ACC112 (cell line): ENCODE results near the gene LIAS.
A peak's percentile ranks its signal among the peaks of the same experiment; 100 is the strongest.
"Not testable (repeated sequence)": the region's sequence is repeated elsewhere in the genome, so short reads cannot be mapped to it uniquely, and the experiment has no call there.

Experiments used
- H2AFZ ChIP-seq: fragments of 200-600 bp; sonication (generic); one replicate; pipeline ENCODE4 v1.6.0; 2017; ENCODE audit warnings: antibody characterized with exemption, low read length; ENCODE audit not compliant: unreplicated experiment
- H3K27ac ChIP-seq: fragments of 200-600 bp; sonication (generic); 2 replicates; pipeline ENCODE4 v1.5.1; 2014; ENCODE audit warnings: low read depth, mild to moderate bottlenecking, antibody characterized with exemption, low read length, moderate library complexity
- H3K27me3 ChIP-seq: fragments of 200-600 bp; sonication (generic); 2 replicates; pipeline ENCODE4 v1.6.1; 2014; ENCODE audit warnings: mild to moderate bottlenecking, antibody characterized with exemption, low read length, moderate library complexity, mixed read lengths; ENCODE audit not compliant: insufficient read depth
- H3K36me3 ChIP-seq: fragments of 200-600 bp; sonication (generic); 2 replicates; pipeline ENCODE4 v1.6.1; 2016; ENCODE audit warnings: mild to moderate bottlenecking, antibody characterized with exemption, low read length, moderate library complexity, mixed read lengths; ENCODE audit not compliant: insufficient read depth
- H3K4me1 ChIP-seq: fragments of 200-600 bp; sonication (generic); one replicate; pipeline ENCODE4 v1.6.1; 2016; ENCODE audit warnings: low read length, mixed read lengths; ENCODE audit not compliant: insufficient read depth, unreplicated experiment, control insufficient read depth
- H3K4me3 ChIP-seq: fragments of 200-600 bp; sonication (generic); 2 replicates; pipeline ENCODE4 v1.5.1; 2014; ENCODE audit warnings: mild to moderate bottlenecking, low read depth, low read length
- H3K79me2 ChIP-seq: fragments of 200-600 bp; sonication (generic); one replicate; pipeline ENCODE4 v1.6.0; 2016; ENCODE audit warnings: low read length; ENCODE audit not compliant: control insufficient read depth, unreplicated experiment, insufficient read depth

Gene LIAS

DNA sequence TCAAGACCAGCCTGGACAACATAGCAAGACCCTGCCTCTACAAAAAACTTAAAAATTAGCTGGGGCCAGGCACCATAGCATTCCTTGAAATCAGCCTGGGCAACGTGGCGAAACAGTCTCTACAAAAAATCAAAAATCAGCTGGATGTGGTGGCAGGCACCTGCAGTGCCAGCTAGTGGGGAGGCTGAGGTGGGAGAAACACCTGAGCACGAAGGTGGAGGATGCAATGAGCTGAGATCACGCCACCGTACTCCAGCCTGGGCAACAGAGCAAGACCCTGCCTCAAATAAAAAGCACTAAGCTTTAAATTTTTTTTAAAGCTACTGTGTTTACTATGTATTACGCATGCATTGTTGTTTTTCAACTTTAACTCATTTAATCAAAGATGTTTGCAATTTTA, 3.4 kb upstream of the LIAS start:
- Histone ChIP-seq H3K4me3 (peak overlapping the region; percentile 93), H3K36me3 (peaks cover 72% of the 10 kb centered on the region), H3K79me2 (peaks cover 47% of the 10 kb centered on the region), H3K4me1 (peaks cover 19% of the 10 kb centered on the region), H3K27ac (no peak overlapping the region), H2AFZ (no peak overlapping the region), H3K27me3 (no peaks in the 10 kb centered on the region)

DNA sequence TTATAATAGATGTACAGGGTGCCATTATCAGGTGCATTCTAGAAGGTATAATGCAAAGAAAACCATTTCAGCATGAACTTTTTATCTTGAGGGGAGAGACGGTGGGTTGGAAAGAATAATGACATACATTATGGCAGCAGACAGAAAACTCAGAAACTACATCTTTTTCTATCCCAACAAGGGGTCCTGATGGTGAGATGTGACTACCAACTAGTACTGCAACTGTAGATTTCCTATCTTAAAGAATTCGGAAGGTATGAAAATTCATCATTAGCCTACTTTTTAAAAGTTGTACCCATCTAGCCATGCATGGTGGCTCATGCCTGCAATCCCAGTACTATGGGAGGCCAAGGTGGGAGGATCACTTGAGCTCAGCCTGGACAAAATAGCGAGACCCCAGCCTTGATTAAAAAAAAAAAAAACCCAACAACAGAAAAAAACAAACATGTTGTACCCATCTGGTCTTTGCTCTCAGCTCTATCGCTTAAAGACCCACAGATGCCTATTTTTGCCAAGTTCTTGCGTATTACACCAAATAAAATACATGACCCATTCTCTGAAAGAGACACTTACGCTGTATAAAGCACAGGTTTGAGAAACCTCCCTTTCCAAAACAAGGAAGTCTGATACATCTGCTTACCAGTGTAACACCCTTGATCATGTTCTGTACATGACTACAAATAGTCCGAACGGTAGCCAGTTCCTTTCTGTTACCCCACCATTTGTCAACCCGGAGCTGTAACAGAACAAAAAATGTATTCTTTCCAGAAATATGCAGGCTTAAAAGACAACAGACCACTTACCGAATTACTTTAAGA, 1.7 kb upstream of the LIAS start:
- Histone ChIP-seq H3K27ac (no peak overlapping the region), H3K4me1 (peaks cover 25% of the 10 kb centered on the region), H3K27me3 (no peaks in the 10 kb centered on the region), H3K4me3 (peak overlapping the region; percentile 93), H3K79me2 (peaks cover 55% of the 10 kb centered on the region), H2AFZ (no peak overlapping the region), H3K36me3 (peaks cover 63% of the 10 kb centered on the region)

DNA sequence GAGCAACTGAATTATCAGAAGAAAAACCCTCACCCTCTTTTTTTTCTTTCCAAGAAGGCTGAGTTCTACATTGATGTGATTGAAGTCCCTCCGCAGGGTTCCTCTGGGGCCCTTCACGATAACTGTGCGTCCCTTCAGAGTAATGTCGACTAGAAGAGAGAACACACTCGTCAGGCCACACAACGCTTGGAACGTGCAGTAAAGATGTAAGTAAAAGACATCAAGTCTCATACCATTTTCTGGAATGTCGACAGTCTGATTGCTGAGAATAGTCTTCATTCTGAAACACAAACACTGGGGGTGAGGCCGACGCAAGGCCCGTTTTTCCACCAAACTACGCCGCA, 723 bp upstream of the LIAS start:
- Histone ChIP-seq H3K79me2 (peaks cover 55% of the 10 kb centered on the region), H3K4me3 (peak overlapping the region; percentile 93), H3K27ac (peak overlapping the region; percentile 86), H3K36me3 (peaks cover 54% of the 10 kb centered on the region), H3K4me1 (peaks cover 25% of the 10 kb centered on the region)
- not testable (repeated sequence) for H2AFZ ChIP-seq, H3K27me3 ChIP-seq

DNA sequence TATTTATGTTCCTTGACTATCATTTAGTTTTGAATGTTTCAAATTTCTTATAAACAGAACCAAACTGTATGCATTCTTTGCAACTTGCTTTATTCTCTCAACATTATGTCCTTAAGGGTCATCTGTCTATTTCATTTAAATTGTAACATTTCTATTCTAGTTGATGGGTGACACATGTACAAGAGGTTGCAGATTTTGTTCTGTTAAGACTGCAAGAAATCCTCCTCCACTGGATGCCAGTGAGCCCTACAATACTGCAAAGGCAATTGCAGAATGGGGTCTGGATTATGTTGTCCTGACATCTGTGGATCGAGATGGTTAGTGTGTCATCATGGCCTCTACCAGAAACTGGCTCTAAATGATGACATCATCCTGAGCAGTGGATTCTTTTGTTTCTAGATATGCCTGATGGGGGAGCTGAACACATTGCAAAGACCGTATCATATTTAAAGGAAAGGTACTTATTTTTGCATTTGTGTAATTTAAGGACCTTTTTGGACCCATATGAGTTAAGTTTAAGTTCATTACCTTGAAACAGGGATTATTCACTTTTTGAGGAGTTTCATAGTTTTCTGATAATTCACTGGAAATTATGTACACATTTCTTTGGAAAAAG, 6.1 kb downstream of the LIAS start:
- peaks cover 10% of the 10 kb centered on the region for H3K36me3 ChIP-seq
- H3K79me2 ChIP-seq: peaks cover 12% of the 10 kb centered on the region
- H3K4me3 ChIP-seq: no peak overlapping the region; the same call in 1 of the 2 replicates
- peak overlapping the region; percentile 49; the same call in 1 of the 2 replicates for H3K27ac ChIP-seq
- peaks cover 7% of the 10 kb centered on the region for H3K4me1 ChIP-seq
- H2AFZ ChIP-seq: peak overlapping the region; percentile 54
- no peaks in the 10 kb centered on the region for H3K27me3 ChIP-seq

DNA sequence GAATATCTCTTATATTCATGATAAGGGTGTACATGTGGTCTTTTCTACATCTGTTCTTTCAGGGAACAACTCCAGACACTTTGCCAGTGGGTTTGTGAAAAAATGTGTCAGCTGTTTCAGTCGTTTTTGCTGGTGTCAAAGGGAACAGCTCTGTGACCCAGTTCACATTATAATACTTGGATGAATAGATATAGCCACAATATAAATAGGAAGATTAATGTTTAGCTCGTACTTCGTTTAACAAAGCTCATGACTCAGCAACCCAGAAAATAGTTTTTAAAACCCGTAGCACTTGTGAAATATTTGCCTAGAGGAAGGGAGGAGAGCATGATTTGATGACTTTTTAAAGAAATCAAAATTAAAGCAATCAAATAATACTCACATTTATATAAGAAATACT, 7.9 kb downstream of the LIAS start:
- Histone ChIP-seq H3K27ac (no peak overlapping the region), H3K36me3 (peaks cover 11% of the 10 kb centered on the region)

DNA sequence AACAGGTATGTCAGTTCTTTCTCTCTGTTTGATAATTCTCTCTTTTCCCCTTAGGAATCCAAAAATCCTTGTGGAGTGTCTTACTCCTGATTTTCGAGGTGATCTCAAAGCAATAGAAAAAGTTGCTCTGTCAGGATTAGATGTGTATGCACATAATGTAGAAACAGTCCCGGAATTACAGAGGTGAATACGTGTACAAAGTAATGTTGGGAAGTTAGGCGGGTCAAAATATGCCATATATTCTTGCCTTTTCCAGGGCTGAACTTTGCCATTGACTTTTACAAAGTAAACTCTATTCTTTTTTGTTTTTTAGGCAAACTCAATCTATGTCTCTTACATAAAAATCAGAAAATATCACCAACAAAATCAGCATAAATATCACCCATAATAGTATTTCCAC, 8.6 kb downstream of the LIAS start:
- Histone ChIP-seq H3K4me1 (no peaks in the 10 kb centered on the region), H3K79me2 (no peaks in the 10 kb centered on the region), H2AFZ (no peak overlapping the region), H3K27me3 (no peaks in the 10 kb centered on the region), H3K36me3 (peaks cover 15% of the 10 kb centered on the region), H3K27ac (no peak overlapping the region), H3K4me3 (no peak overlapping the region)

More for the DNA sequence above, 7.9 kb downstream of the LIAS start:
- Histone ChIP-seq H3K4me3 (no peak overlapping the region), H3K4me1 (no peaks in the 10 kb centered on the region), H3K27me3 (no peaks in the 10 kb centered on the region), H2AFZ (no peak overlapping the region), H3K79me2 (no peaks in the 10 kb centered on the region)

DNA sequence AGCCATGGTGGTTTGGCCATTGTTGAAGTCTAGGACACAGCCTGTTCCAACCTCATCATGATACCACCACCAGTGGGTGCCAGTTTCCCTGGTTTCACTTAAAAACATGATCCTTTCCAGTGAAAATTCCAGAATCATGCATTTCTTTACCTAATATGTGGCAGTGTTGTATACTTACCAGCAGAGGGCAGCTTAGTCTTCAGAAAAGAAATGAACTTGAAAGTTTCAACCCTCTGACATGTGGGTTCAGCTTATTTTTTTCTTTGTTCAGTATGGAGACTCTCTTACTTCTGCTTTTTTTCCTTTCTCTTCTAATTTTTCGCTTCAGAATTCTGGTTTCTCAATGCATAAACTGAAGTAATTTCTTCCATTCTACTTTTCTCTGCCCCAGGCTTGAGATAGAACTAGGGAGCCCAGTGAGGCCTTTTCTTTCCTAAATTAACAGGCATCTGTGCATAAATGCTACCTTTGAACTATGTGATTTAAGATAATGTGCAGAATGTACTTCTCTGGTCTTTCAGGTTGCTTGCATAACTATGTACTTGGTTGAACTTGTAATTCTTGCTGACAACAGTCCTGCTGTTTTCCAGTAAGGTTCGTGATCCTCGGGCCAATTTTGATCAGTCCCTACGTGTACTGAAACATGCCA, 10.7 kb downstream of the LIAS start:
- H2AFZ ChIP-seq: no peak overlapping the region
- H3K4me3 ChIP-seq: no peak overlapping the region
- H3K27me3 ChIP-seq: no peaks in the 10 kb centered on the region
- no peaks in the 10 kb centered on the region for H3K79me2 ChIP-seq
- H3K27ac ChIP-seq: peak overlapping the region; percentile 53
- H3K36me3 ChIP-seq: peaks cover 26% of the 10 kb centered on the region
- H3K4me1 ChIP-seq: no peaks in the 10 kb centered on the region

DNA sequence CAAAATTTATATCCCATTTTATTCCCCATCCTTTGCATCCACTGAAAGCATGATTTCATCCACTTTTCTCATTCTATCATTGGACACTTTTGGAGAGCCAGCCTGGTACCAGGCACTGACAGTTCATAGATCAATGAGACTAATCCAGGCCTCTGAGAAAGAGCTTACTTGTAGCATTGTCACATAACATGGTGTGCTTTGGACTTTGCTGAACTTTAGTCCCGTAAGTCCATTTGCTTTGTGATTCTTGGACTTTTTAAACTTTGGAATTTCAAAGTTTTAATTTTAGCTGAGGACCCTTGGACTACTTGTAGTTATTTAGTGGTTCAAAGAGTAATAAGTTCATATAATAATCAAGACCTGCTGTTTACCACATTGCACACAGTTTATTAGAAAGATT, 11.5 kb downstream of the LIAS start:
- Histone ChIP-seq H3K79me2 (no peaks in the 10 kb centered on the region), H2AFZ (no peak overlapping the region), H3K36me3 (peaks cover 26% of the 10 kb centered on the region), H3K4me1 (no peaks in the 10 kb centered on the region), H3K27me3 (no peaks in the 10 kb centered on the region), H3K4me3 (no peak overlapping the region), H3K27ac (no peak overlapping the region)

DNA sequence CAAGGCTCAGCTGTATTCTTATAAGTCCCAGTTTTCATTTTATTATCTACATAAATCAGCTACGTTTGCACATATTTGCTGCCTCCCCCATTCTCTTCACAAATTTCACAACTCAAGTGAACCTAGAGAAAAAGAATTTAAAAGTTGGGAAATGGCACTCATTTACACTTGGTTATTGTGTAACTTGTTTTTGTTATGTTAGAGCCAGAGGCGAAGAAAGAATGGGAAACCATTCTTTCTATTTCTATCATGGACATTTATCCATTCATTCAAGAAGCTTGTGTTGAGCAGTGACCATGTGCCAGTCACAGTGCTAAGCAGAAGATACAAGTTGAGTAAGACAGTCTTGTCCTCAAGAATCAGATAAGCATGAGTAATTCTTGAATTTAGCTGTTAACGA, 13.5 kb downstream of the LIAS start:
- Histone ChIP-seq H3K4me1 (no peaks in the 10 kb centered on the region), H3K79me2 (no peaks in the 10 kb centered on the region), H3K4me3 (no peak overlapping the region), H3K36me3 (peaks cover 25% of the 10 kb centered on the region), H2AFZ (no peak overlapping the region), H3K27ac (no peak overlapping the region), H3K27me3 (no peaks in the 10 kb centered on the region)

DNA sequence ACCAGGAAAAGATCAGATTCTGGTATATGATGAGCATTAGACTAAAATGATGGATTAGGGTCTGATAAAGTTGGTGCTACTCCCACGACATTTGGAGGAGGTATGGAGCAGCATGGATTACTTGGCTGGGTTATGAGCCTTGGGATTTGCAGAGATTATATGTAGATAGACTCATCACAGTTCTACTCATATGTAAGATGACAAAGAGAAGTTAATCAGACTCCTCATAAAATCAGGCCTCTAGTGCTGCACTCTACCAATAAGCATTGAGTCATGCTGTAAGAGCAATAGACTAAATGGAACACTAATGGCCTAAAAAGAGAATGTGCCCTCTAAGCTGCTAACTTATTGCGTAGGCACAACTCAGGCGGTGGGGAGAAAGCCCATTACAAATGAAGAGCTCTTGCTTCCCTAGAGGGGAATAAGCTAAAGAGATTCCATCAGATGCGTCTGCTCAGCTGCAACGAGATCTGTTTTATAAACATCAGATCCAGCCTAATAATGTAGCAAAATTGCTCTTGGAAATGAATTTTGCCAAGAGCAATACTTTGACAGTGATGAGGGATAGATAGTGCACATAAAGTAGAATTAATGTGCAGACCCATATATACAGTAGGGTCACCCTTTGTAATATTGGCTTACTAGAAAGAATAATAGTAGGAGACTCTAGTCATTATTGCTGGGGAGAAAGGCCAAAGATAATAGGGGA, 17.5 kb downstream of the LIAS start:
- H3K27me3 ChIP-seq: no peaks in the 10 kb centered on the region
- H3K79me2 ChIP-seq: no peaks in the 10 kb centered on the region
- no peak overlapping the region for H3K27ac ChIP-seq
- H3K4me1 ChIP-seq: no peaks in the 10 kb centered on the region
- H3K4me3 ChIP-seq: no peak overlapping the region
- H3K36me3 ChIP-seq: peaks cover 15% of the 10 kb centered on the region; the same call in 1 of the 2 replicates
- no peak overlapping the region for H2AFZ ChIP-seq
